Stimulated activated CD8-positive, alpha-beta memory T cell treated with anti-CD3 and anti-CD28 coated beads, Interleukin-12 subunit alpha, Interleukin-12 subunit beta, amount 100 ng/mL, for 4 hours (primary cell): ENCODE data around the gene AGPS.

ENCODE experiments used
- DNase-seq: peaks from one replicate; pipeline ENCODE4 v3.0.0-alpha.2; 2020; ENCODE audit warnings: low read depth

Gene AGPS

DNA sequence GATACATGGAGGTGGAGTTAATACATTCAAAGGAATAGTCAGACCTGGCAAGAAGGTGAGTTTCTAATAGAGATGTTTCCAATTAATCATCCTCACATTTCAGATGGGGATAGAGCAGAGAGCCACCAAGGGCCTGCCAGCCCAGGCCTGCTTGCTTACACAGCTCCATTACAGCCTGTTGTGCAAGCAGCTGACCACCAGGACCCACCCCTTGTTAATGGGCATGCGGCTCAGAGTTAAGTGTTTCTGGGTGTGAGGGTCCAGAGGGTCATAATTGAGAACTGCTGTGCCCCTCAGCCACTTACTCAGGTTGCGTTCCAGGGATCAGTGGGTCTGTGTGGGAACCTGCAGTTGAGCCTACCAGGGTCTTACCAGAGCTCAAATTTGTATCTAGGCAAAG is 199.8 kb downstream of the AGPS start:
- no peak for DNase-seq

DNA sequence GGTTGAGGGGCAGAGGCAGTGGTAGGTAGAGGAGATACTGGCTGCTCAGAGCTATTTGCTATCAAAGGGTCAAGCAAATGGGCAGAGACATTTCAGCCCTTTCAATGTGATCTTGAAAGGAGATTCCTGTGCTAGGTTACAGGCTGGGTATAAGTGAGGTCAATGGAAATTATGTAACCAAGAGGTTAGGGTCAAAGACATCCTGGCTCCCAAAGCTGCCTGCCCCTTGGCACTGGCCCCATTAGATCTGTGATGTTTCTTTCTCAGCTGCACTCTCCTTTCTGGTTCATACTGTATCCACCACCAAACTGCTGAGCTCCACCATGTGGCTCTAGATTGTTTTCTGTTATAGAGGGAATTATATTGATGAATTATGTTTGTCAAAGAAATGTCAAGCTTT is 200.4 kb downstream of the AGPS start:
- no peak for DNase-seq

DNA sequence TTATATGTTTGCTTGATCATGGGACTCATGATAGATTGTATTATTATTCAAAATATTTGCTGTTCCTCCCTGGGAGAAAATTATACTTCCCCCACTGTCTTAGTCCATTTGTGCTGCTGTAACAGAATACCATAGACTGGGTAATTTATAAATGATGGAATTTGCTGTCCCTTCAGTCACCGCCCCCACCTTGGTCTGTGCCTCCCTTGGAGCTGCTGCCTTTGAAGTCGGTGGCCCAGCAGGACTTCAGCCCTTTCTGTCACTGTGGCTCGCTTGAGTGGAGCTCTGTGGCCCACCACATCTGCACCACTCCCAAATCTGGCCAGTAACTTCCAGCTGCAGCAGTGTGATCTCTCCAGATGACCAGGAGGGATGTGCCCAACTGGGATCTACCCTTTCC is 200.8 kb downstream of the AGPS start:
- DNase-seq, result no peak
